HepG2 (cell line): ENCODE data around the gene PLCB4. TPM values are rescaled to one million over a fixed set of nuclear protein-coding genes. Genes with fewer than 3 reads are reported as not detected.

Experiments
- ATAC-seq: fragments of 200-7000 bp; cut with Tn5 transposase; 3 replicates; pipeline ENCODE4 v1.9.1; 2020; ENCODE audit warnings: mild to moderate bottlenecking, moderate library complexity
- BruUV-seq: library from RNA; stranded (reverse); fragments of 400-500 nt; replicated peaks from 2 replicates; lab custom pipeline; 2021; lab: Mats Ljungman, UMichigan
- CTCF ChIA-PET: fragments of 300-600 bp; formaldehyde crosslinking; extraction: SDS; loops from one replicate; lab custom pipeline; 2021; ENCODE audit warnings: low total read pairs, inconsistent platforms, low intra/inter-chr PET ratio; lab: Yijun Ruan, JAX
- POLR2A ChIA-PET: fragments of 350-600 bp; sonication (Branson Sonifier 250); formaldehyde crosslinking; loops from one replicate; lab custom pipeline; 2020; ENCODE audit warnings: antibody characterized with exemption, inconsistent platforms; lab: Yijun Ruan, JAX
- DNase-seq: peaks from one replicate; pipeline ENCODE4 v3.0.0-alpha.2; 2015; ENCODE audit warnings: low spot score
- FAIRE-seq: peaks from 3 replicates; lab custom pipeline; 2011; peaks lifted over from hg19 to GRCh38; lab: Jason Lieb, UNC
- H2AFZ ChIP-seq: one replicate; pipeline ENCODE4 v1.6.1; 2011; ENCODE audit warnings: low read length, inconsistent platforms
- H3K27ac ChIP-seq: fragments of 300-600 bp; 3 replicates; pipeline ENCODE4 v1.8.0; 2011; ENCODE audit warnings: mixed run types, mild to moderate bottlenecking, mixed read lengths, low read length, inconsistent platforms; ENCODE audit not compliant: insufficient read depth; ENCODE audit errors: extremely low read length
- H3K27me3 ChIP-seq, 2 experiments: fragments of 200-600 bp in 1 of 2; 2 replicates in 1 of 2; 3 replicates in 1 of 2; pipeline versions ENCODE4 v1.6.0 to v1.8.0; 2011; ENCODE audit warnings: low read length in 2 of 2, mild to moderate bottlenecking in 2 of 2, moderate library complexity in 2 of 2, inconsistent platforms in 1 of 2; ENCODE audit not compliant: insufficient read depth in 2 of 2, control insufficient read depth in 1 of 2
- H3K36me3 ChIP-seq, 2 experiments: fragments of 200-600 bp in 1 of 2; replicated peaks in 1 of 2; 2 replicates in 1 of 2; 3 replicates in 1 of 2; pipeline versions ENCODE4 v1.5.1 to v1.8.0; 2011; ENCODE audit warnings: low read length in 2 of 2, inconsistent platforms in 1 of 2; ENCODE audit not compliant: insufficient read depth in 2 of 2, control insufficient read depth in 1 of 2
- H3K4me1 ChIP-seq: 2 replicates; pipeline ENCODE4 v1.5.1; 2012; ENCODE audit warnings: low read length, inconsistent platforms; ENCODE audit not compliant: insufficient read depth
- H3K4me2 ChIP-seq: 2 replicates; pipeline ENCODE4 v1.6.0; 2011; ENCODE audit warnings: low read depth, low read length, inconsistent platforms
- H3K4me3 ChIP-seq, 3 experiments: fragments of 200-600 bp in 1 of 3; sonication (generic), shearing (Covaris generic) in 1 of 3; replicated peaks in 1 of 3; 2 replicates each; pipeline ENCODE4 v1.5.1; 2011 to 2016; ENCODE audit warnings: low read length in 3 of 3, inconsistent platforms in 2 of 3, low read depth in 2 of 3, mild to moderate bottlenecking in 2 of 3, control low read depth in 1 of 3, mixed read lengths in 1 of 3; ENCODE audit not compliant: insufficient read depth in 1 of 3
- H3K79me2 ChIP-seq: one replicate; pipeline ENCODE4 v1.6.1; 2011; ENCODE audit warnings: low read length, inconsistent platforms; ENCODE audit not compliant: insufficient read depth
- H3K9ac ChIP-seq: 2 replicates; pipeline ENCODE4 v1.6.0; 2011; ENCODE audit warnings: mild to moderate bottlenecking, low read depth, low read length, inconsistent platforms; ENCODE audit not compliant: insufficient read depth
- H3K9me3 ChIP-seq: 2 replicates; pipeline ENCODE4 v1.5.1; 2012; ENCODE audit warnings: mild to moderate bottlenecking, low read length
- H4K20me1 ChIP-seq: 2 replicates; pipeline ENCODE4 v1.6.0; 2011; ENCODE audit warnings: inconsistent platforms, mild to moderate bottlenecking, low read length, moderate library complexity; ENCODE audit not compliant: insufficient read depth
- KAT2B ChIP-seq: fragments of 150-350 bp; IDR thresholded peaks from 2 replicates; pipeline ENCODE4 v1.6.1; 2014; ENCODE audit warnings: low read depth, low read length, borderline replicate concordance
- KMT2A ChIP-seq: sonication (generic); formaldehyde crosslinking; IDR thresholded peaks from 2 replicates; pipeline ENCODE4 v1.4.0; 2020; ENCODE audit warnings: missing genetic modification reagents
- MTF1 ChIP-seq: sonication (generic); formaldehyde crosslinking; IDR thresholded peaks from 2 replicates; pipeline ENCODE4 v1.5.0; 2020; ENCODE audit warnings: missing genetic modification reagents
- NFYB ChIP-seq: sonication (generic); formaldehyde crosslinking; IDR thresholded peaks from 2 replicates; pipeline ENCODE4 v1.4.0; 2020; ENCODE audit warnings: missing genetic modification reagents
- ZMYM3 ChIP-seq: sonication (generic); formaldehyde crosslinking; IDR thresholded peaks from 2 replicates; pipeline ENCODE4 v1.5.1; 2020; ENCODE audit warnings: mild to moderate bottlenecking, missing genetic modification reagents
- ZNF292 ChIP-seq: sonication (generic); formaldehyde crosslinking; IDR thresholded peaks from 2 replicates; pipeline ENCODE4 v1.8.1; 2022; ENCODE audit warnings: mild to moderate bottlenecking, low read depth, missing genetic modification reagents, borderline replicate concordance
- ZNF3 ChIP-seq: IDR thresholded peaks from 2 replicates; pipeline ENCODE4 v1.7.0; 2017; ENCODE audit warnings: inconsistent platforms
- ZNF598 ChIP-seq: sonication (generic); formaldehyde crosslinking; IDR thresholded peaks from 2 replicates; pipeline ENCODE4 v1.5.1; 2020; ENCODE audit warnings: mild to moderate bottlenecking, missing genetic modification reagents, borderline replicate concordance
- ZNF772 ChIP-seq: sonication (generic); formaldehyde crosslinking; IDR thresholded peaks from 2 replicates; pipeline ENCODE4 v1.5.0; 2020; ENCODE audit warnings: mild to moderate bottlenecking, missing genetic modification reagents
- ZNF782 ChIP-seq: sonication (generic); formaldehyde crosslinking; IDR thresholded peaks from 2 replicates; pipeline ENCODE4 v1.4.0; 2020; ENCODE audit warnings: missing genetic modification reagents, mild to moderate bottlenecking, borderline replicate concordance
- WGBS: methylation state at CpG from one replicate; pipeline ENCODE4 v1.1.6; 2017; ENCODE audit warnings: low lambda C conversion rate; 5-methylcytosine and 5-hydroxymethylcytosine counted together
- in situ Hi-C: cut with HindIII; loops from 2 replicates; pipeline ENCODE4 v1.10.0; 2017; ENCODE audit warnings: low pct_unique_long_range_greater_than_20kb; ENCODE audit not compliant: extremely low pct_ligation_motif_present
- intact Hi-C: fragments of 100-400 bp; cut with micrococcal nuclease; formaldehyde crosslinking; loops from one replicate; pipeline ENCODE4 v1.10.0; 2022; ENCODE audit not compliant: unreplicated experiment
- polyA plus RNA-seq, 8 experiments: library from polyadenylated mRNA; depleted of rRNA in 3 of 8; stranded (reverse) in 7 of 8; unstranded in 1 of 8; fragments of >200 nt; fragmentation: Illumina TruSeq in 4 of 8; extraction: Trizol in 4 of 8; gene quantifications; 2 replicates each; pipeline versions ENCODE4 v1.2.1 to v1.2.3, GENCODE V29; 2011 to 2016; ENCODE audit warnings: low read depth in 4 of 8, missing spikeins in 1 of 8, mixed read lengths in 1 of 8; ENCODE audit not compliant: insufficient read depth in 1 of 8
- total RNA-seq, 5 experiments: library from RNA; depleted of rRNA; stranded (reverse); fragments of >200 nt; fragmentation: Illumina TruSeq; extraction: Trizol; gene quantifications; 2 replicates each; pipeline ENCODE4 v1.2.3, GENCODE V29; 2016; ENCODE audit warnings: low read depth in 1 of 5
- TF ChIP-seq, protein P1 (sequence below): sonication (generic); formaldehyde crosslinking; IDR thresholded peaks from 2 replicates; pipeline ENCODE4 v1.5.0; 2020; ENCODE audit warnings: mild to moderate bottlenecking, missing genetic modification reagents
- TF ChIP-seq, protein P2 (sequence below): sonication (generic); formaldehyde crosslinking; IDR thresholded peaks from 2 replicates; pipeline ENCODE4 v1.4.0; 2020; ENCODE audit warnings: low read depth, missing genetic modification reagents

PLCB4 gene
- total and polyA plus RNA-seq, 2 of the 13 experiments (the other 11 are each of a cell fraction or from before 2014, with no cell fraction given) = 0.01 TPM; not detected in 1

DNA sequence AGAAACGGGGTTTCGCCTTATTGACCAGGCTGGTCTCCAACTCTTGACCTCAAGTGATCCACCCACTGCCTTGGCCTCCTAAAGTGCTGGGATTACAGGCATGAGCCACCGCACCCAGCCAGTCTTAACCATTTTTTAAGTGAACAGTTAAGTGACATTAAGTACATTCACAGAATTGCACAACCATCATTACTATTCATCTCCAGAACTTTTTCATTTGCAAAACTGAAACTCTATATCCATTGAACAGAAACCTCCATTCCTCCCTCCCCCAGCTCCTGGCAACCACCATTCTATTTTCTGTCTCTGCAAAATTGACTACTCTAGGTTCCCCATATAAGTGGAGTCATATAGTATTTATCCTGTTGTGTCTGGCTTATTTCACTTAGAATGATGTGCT is 59.7 kb downstream of the PLCB4 start:
- no peaks in the 10 kb centered on the region for H3K27me3 ChIP-seq
- no peaks in the 10 kb centered on the region for H3K36me3 ChIP-seq
- POLR2A ChIA-PET = no interaction called here
- H3K4me2 ChIP-seq = no peak overlapping the region
- FAIRE-seq (no peak), ATAC-seq (no peak), DNase-seq (no peak)
- CTCF ChIA-PET = no interaction called here
- no peak overlapping the region for H3K9ac ChIP-seq
- H3K27ac ChIP-seq = no peak overlapping the region
- in situ Hi-C loops (no loop called here), intact Hi-C loops (no loop called here)
- H3K9me3 ChIP-seq = peaks cover 10% of the 10 kb centered on the region
- no peaks in the 10 kb centered on the region for H4K20me1 ChIP-seq
- TF ChIP-seq ZNF772 (CRISPR knock-in tag) (no peak), MTF1 (CRISPR knock-in tag) (no peak), ZNF782 (CRISPR knock-in tag) (no peak), ZMYM3 (no peak), KAT2B (no peak), NFYB (no peak), ZNF3 (CRISPR knock-in tag) (no peak), ZNF598 (no peak), ZNF292 (no peak), KMT2A (CRISPR knock-in tag) (no peak)
- TF ChIP-seq, protein P1, sequence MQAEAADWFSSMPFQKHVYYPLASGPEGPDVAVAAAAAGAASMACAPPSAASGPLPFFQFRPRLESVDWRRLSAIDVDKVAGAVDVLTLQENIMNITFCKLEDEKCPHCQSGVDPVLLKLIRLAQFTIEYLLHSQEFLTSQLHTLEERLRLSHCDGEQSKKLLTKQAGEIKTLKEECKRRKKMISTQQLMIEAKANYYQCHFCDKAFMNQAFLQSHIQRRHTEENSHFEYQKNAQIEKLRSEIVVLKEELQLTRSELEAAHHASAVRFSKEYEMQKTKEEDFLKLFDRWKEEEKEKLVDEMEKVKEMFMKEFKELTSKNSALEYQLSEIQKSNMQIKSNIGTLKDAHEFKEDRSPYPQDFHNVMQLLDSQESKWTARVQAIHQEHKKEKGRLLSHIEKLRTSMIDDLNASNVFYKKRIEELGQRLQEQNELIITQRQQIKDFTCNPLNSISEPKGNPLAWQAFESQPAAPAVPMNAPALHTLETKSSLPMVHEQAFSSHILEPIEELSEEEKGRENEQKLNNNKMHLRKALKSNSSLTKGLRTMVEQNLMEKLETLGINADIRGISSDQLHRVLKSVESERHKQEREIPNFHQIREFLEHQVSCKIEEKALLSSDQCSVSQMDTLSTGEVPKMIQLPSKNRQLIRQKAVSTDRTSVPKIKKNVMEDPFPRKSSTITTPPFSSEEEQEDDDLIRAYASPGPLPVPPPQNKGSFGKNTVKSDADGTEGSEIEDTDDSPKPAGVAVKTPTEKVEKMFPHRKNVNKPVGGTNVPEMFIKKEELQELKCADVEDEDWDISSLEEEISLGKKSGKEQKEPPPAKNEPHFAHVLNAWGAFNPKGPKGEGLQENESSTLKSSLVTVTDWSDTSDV (CRISPR knock-in tag) = no peak
- TF ChIP-seq, protein P2, sequence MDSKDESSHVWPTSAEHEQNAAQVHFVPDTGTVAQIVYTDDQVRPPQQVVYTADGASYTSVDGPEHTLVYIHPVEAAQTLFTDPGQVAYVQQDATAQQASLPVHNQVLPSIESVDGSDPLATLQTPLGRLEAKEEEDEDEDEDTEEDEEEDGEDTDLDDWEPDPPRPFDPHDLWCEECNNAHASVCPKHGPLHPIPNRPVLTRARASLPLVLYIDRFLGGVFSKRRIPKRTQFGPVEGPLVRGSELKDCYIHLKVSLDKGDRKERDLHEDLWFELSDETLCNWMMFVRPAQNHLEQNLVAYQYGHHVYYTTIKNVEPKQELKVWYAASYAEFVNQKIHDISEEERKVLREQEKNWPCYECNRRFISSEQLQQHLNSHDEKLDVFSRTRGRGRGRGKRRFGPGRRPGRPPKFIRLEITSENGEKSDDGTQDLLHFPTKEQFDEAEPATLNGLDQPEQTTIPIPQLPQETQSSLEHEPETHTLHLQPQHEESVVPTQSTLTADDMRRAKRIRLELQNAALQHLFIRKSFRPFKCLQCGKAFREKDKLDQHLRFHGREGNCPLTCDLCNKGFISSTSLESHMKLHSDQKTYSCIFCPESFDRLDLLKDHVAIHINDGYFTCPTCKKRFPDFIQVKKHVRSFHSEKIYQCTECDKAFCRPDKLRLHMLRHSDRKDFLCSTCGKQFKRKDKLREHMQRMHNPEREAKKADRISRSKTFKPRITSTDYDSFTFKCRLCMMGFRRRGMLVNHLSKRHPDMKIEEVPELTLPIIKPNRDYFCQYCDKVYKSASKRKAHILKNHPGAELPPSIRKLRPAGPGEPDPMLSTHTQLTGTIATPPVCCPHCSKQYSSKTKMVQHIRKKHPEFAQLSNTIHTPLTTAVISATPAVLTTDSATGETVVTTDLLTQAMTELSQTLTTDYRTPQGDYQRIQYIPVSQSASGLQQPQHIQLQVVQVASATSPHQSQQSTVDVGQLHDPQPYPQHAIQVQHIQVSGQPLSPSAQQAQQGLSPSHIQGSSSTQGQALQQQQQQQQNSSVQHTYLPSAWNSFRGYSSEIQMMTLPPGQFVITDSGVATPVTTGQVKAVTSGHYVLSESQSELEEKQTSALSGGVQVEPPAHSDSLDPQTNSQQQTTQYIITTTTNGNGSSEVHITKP (CRISPR knock-in tag) = no peak
- no peaks in the 10 kb centered on the region for H3K4me1 ChIP-seq
- H3K4me3 ChIP-seq = no peak overlapping the region
- H3K79me2 ChIP-seq = no peaks in the 10 kb centered on the region
- WGBS = 27% methylated on average over 3 of the region's 3 CpGs
- no TSS peak for BruUV-seq
- H2AFZ ChIP-seq = no peak overlapping the region
